Astrocyte (in vitro differentiated cells and primary cell): ENCODE results near the gene SMARCC2. TPM values are rescaled to one million over a fixed set of nuclear protein-coding genes. Genes with fewer than 3 reads are reported as not detected.

ENCODE experiments used
- DNase-seq: peaks from one replicate; pipeline ENCODE4 v3.0.0-alpha.2; 2010; ENCODE audit warnings: low read depth
- FAIRE-seq: peaks from 2 replicates; lab custom pipeline; 2011; peaks lifted over from hg19 to GRCh38; lab: Jason Lieb, UNC
- H2AFZ ChIP-seq: 2 replicates; pipeline ENCODE4 v1.6.0; 2012; ENCODE audit warnings: low read depth, low read length, inconsistent platforms
- H3K27ac ChIP-seq: 2 replicates; pipeline ENCODE4 v1.5.1; 2011; ENCODE audit warnings: low read depth, low read length, inconsistent platforms
- H3K27me3 ChIP-seq: 2 replicates; pipeline ENCODE4 v1.6.0; 2011; ENCODE audit warnings: low read length, inconsistent platforms; ENCODE audit not compliant: insufficient read depth
- H3K36me3 ChIP-seq: 2 replicates; pipeline ENCODE4 v1.5.1; 2011; ENCODE audit warnings: low read length, inconsistent platforms; ENCODE audit not compliant: insufficient read depth
- H3K4me1 ChIP-seq: 2 replicates; pipeline ENCODE4 v1.5.1; 2011; ENCODE audit warnings: low read length, inconsistent platforms; ENCODE audit not compliant: insufficient read depth
- H3K4me2 ChIP-seq: 2 replicates; pipeline ENCODE4 v1.6.0; 2012; ENCODE audit warnings: low read length, inconsistent platforms
- H3K4me3 ChIP-seq: 2 replicates; pipeline ENCODE4 v1.5.1; 2011; ENCODE audit warnings: low read depth, mild to moderate bottlenecking, low read length, inconsistent platforms; ENCODE audit not compliant: insufficient read depth
- H3K79me2 ChIP-seq: 2 replicates; pipeline ENCODE4 v1.6.0; 2012; ENCODE audit warnings: mild to moderate bottlenecking, low read length, inconsistent platforms; ENCODE audit not compliant: insufficient read depth
- H3K9ac ChIP-seq: 2 replicates; pipeline ENCODE4 v1.6.0; 2012; ENCODE audit warnings: mild to moderate bottlenecking, low read length, inconsistent platforms
- H3K9me3 ChIP-seq: 2 replicates; pipeline ENCODE4 v1.5.1; 2012; ENCODE audit warnings: low read depth, mild to moderate bottlenecking, low read length, inconsistent platforms; ENCODE audit not compliant: insufficient read depth
- H4K20me1 ChIP-seq: 2 replicates; pipeline ENCODE4 v1.6.0; 2012; ENCODE audit warnings: low read length, inconsistent platforms; ENCODE audit not compliant: insufficient read depth
- H3K27ac Mint-ChIP-seq: one replicate; pipeline ENCODE4 v1.8.0; 2021; ENCODE audit warnings: mild to moderate bottlenecking, mixed read lengths; ENCODE audit not compliant: unreplicated experiment
- H3K27me3 Mint-ChIP-seq: one replicate; pipeline ENCODE4 v1.8.0; 2021; ENCODE audit warnings: low read depth, mixed read lengths; ENCODE audit not compliant: unreplicated experiment
- H3K36me3 Mint-ChIP-seq: one replicate; pipeline ENCODE4 v1.8.0; 2021; ENCODE audit warnings: low read depth, mixed read lengths; ENCODE audit not compliant: unreplicated experiment
- H3K4me1 Mint-ChIP-seq: one replicate; pipeline ENCODE4 v1.8.0; 2021; ENCODE audit warnings: low read depth, mixed read lengths; ENCODE audit not compliant: unreplicated experiment
- H3K4me3 Mint-ChIP-seq: one replicate; pipeline ENCODE4 v1.8.0; 2021; ENCODE audit warnings: mild to moderate bottlenecking, moderate library complexity, mixed read lengths; ENCODE audit not compliant: unreplicated experiment
- H3K9me3 Mint-ChIP-seq: one replicate; pipeline ENCODE4 v1.8.0; 2021; ENCODE audit warnings: mild to moderate bottlenecking, mixed read lengths; ENCODE audit not compliant: unreplicated experiment
- CTCF ChIP-seq: IDR thresholded peaks from 2 replicates; pipeline ENCODE4 v1.5.1; 2011; ENCODE audit warnings: low read depth, mild to moderate bottlenecking, inconsistent platforms, low read length, moderate library complexity; ENCODE audit not compliant: insufficient read depth
- EZH2 ChIP-seq: IDR thresholded peaks from 2 replicates; pipeline ENCODE4 v1.6.1; 2012; ENCODE audit warnings: mild to moderate bottlenecking, low read length, inconsistent platforms; ENCODE audit not compliant: insufficient read depth
- total RNA-seq: library from RNA; stranded (reverse); gene quantifications from 2 replicates; pipeline ENCODE4 v1.2.1, GENCODE V29; 2021

SMARCC2 gene
- total RNA-seq, 1 donor from 2014 or later: 57.6 TPM

- H3K27ac Mint-ChIP-seq: peak overlapping the region; percentile 72
These were observed 33.9 kb downstream of the SMARCC2 start for GRCh38 chr12:56155256-56155845.

GRCh38 chr12:56154818-56155217 is 34.5 kb downstream of the SMARCC2 start:
- no peaks in the 10 kb centered on the region for H3K27me3 ChIP-seq
- peaks cover 16% of the 10 kb centered on the region for H4K20me1 ChIP-seq
- H3K9ac ChIP-seq: no peak overlapping the region
- H3K4me3 ChIP-seq: no peak overlapping the region
- TF ChIP-seq CTCF: no peak
- TF ChIP-seq EZH2: no peak
- peaks cover 38% of the 10 kb centered on the region for H3K79me2 ChIP-seq
- DNase-seq (no peak), FAIRE-seq (no peak)
- no peak overlapping the region for H3K27ac ChIP-seq
- peaks cover 35% of the 10 kb centered on the region for H3K4me1 ChIP-seq
- H2AFZ ChIP-seq: no peak overlapping the region
- H3K4me2 ChIP-seq: no peak overlapping the region
- H3K36me3 ChIP-seq: peaks cover 10% of the 10 kb centered on the region
- peak overlapping the region; percentile 78 for H3K4me3 Mint-ChIP-seq
- peaks cover 25% of the 10 kb centered on the region for H3K36me3 Mint-ChIP-seq
- peaks cover 10% of the 10 kb centered on the region for H3K4me1 Mint-ChIP-seq
- no peaks in the 10 kb centered on the region for H3K9me3 Mint-ChIP-seq
- H3K9me3 ChIP-seq: no peaks in the 10 kb centered on the region
- H3K27me3 Mint-ChIP-seq: no peaks in the 10 kb centered on the region
- peak overlapping the region; percentile 72 for H3K27ac Mint-ChIP-seq

More at GRCh38 chr12:56155256-56155845, 33.9 kb downstream of the SMARCC2 start:
- Histone ChIP-seq H3K9me3 (no peaks in the 10 kb centered on the region), H3K4me3 (no peak overlapping the region), H4K20me1 (peaks cover 22% of the 10 kb centered on the region), H3K36me3 (peaks cover 15% of the 10 kb centered on the region), H3K4me1 (peaks cover 39% of the 10 kb centered on the region), H3K79me2 (peaks cover 43% of the 10 kb centered on the region), H3K27ac (no peak overlapping the region), H3K4me2 (no peak overlapping the region), H3K9ac (no peak overlapping the region), H3K27me3 (no peaks in the 10 kb centered on the region), H2AFZ (no peak overlapping the region)
- no peak for FAIRE-seq
- Mint-ChIP-seq H3K36me3 (peaks cover 30% of the 10 kb centered on the region), H3K4me3 (peak overlapping the region; percentile 78), H3K9me3 (no peaks in the 10 kb centered on the region), H3K27me3 (no peaks in the 10 kb centered on the region), H3K4me1 (peaks cover 10% of the 10 kb centered on the region)
- TF ChIP-seq CTCF (no peak), EZH2 (no peak)
- no peak for DNase-seq

GRCh38 chr12:56154246-56154771 is 35.0 kb downstream of the SMARCC2 start:
- Histone ChIP-seq H3K4me2 (no peak overlapping the region), H2AFZ (no peak overlapping the region), H3K79me2 (peaks cover 33% of the 10 kb centered on the region), H4K20me1 (peaks cover 11% of the 10 kb centered on the region), H3K4me1 (peaks cover 34% of the 10 kb centered on the region), H3K27me3 (no peaks in the 10 kb centered on the region), H3K9me3 (no peaks in the 10 kb centered on the region), H3K36me3 (peaks cover 5% of the 10 kb centered on the region), H3K27ac (no peak overlapping the region), H3K4me3 (no peak overlapping the region), H3K9ac (peak overlapping the region; percentile 43)
- Mint-ChIP-seq H3K27ac (no peak overlapping the region), H3K36me3 (peaks cover 21% of the 10 kb centered on the region), H3K4me1 (peaks cover 10% of the 10 kb centered on the region), H3K9me3 (no peaks in the 10 kb centered on the region), H3K4me3 (peak overlapping the region; percentile 78), H3K27me3 (no peaks in the 10 kb centered on the region)
- TF ChIP-seq EZH2 (no peak), CTCF (no peak)
- FAIRE-seq: no peak
- DNase-seq: no peak
